Neural progenitor cell (in vitro differentiated cells): Measurements from ENCODE around the gene SMCO2. TPM values are rescaled to one million over a fixed set of nuclear protein-coding genes. Genes with fewer than 3 reads are reported as not detected.

ENCODE experiments used
- DNase-seq: peaks from one replicate; pipeline ENCODE4 v3.0.0-alpha.2; 2016; ENCODE audit warnings: low spot score
- H2AFZ ChIP-seq: fragments of 200-600 bp; sonication (generic); replicated peaks from 2 replicates; pipeline ENCODE4 v1.6.1; 2016; ENCODE audit warnings: antibody characterized with exemption
- H3F3A ChIP-seq: fragments of 200-600 bp; sonication (generic); 2 replicates; pipeline ENCODE4 v1.6.1; 2016; ENCODE audit warnings: antibody characterized with exemption, low read depth
- H3K27ac ChIP-seq: fragments of 200-600 bp; sonication (generic); 2 replicates; pipeline ENCODE4 v1.5.1; 2016; ENCODE audit warnings: mild to moderate bottlenecking
- H3K27me3 ChIP-seq: fragments of 200-600 bp; sonication (generic); 2 replicates; pipeline ENCODE4 v1.6.1; 2016; ENCODE audit warnings: mild to moderate bottlenecking, moderate library complexity
- H3K36me3 ChIP-seq: fragments of 200-600 bp; sonication (generic); 2 replicates; pipeline ENCODE4 v1.5.1; 2016
- H3K4me1 ChIP-seq: fragments of 200-600 bp; sonication (generic); 2 replicates; pipeline ENCODE4 v1.6.1; 2016; ENCODE audit warnings: mixed run types
- H3K4me2 ChIP-seq: fragments of 200-600 bp; sonication (generic); 2 replicates; pipeline ENCODE4 v1.6.1; 2016
- H3K4me3 ChIP-seq: fragments of 200-600 bp; sonication (generic); 2 replicates; pipeline ENCODE4 v1.5.1; 2016
- H3K79me2 ChIP-seq: fragments of 200-600 bp; sonication (generic); 2 replicates; pipeline ENCODE4 v1.6.1; 2016; ENCODE audit warnings: low read depth
- H3K9ac ChIP-seq: fragments of 200-600 bp; sonication (generic); 2 replicates; pipeline ENCODE4 v1.6.1; 2016
- H3K9me3 ChIP-seq: fragments of 200-600 bp; sonication (generic); 2 replicates; pipeline ENCODE4 v1.5.1; 2016; ENCODE audit warnings: low read depth
- H4K20me1 ChIP-seq: fragments of 200-600 bp; sonication (generic); 2 replicates; pipeline ENCODE4 v1.6.1; 2016; ENCODE audit warnings: low read depth
- H3K27ac Mint-ChIP-seq: 3 replicates; pipeline ENCODE4 v1.8.0; 2021; ENCODE audit warnings: mixed read lengths
- H3K27me3 Mint-ChIP-seq: 2 replicates; pipeline ENCODE4 v1.8.0; 2022; ENCODE audit warnings: low read depth, mild to moderate bottlenecking, inconsistent platforms, moderate library complexity, mixed read lengths; ENCODE audit not compliant: insufficient read depth
- H3K36me3 Mint-ChIP-seq: 3 replicates; pipeline ENCODE4 v1.8.0; 2021; ENCODE audit warnings: mixed read lengths
- H3K4me1 Mint-ChIP-seq: 3 replicates; pipeline ENCODE4 v1.8.0; 2021; ENCODE audit warnings: mixed read lengths
- H3K4me3 Mint-ChIP-seq: 3 replicates; pipeline ENCODE4 v1.8.0; 2021; ENCODE audit warnings: mild to moderate bottlenecking, moderate library complexity, mixed read lengths
- H3K9me3 Mint-ChIP-seq: 3 replicates; pipeline ENCODE4 v1.8.0; 2020; ENCODE audit warnings: mixed read lengths
- CTCF ChIP-seq: fragments of 200-600 bp; sonication (generic); IDR thresholded peaks from 2 replicates; pipeline ENCODE4 v1.5.1; 2017; ENCODE audit warnings: antibody characterized with exemption, mild to moderate bottlenecking
- EZH2 ChIP-seq: fragments of 200-600 bp; sonication (generic); IDR thresholded peaks from 2 replicates; pipeline ENCODE4 v1.6.1; 2017; ENCODE audit warnings: antibody characterized with exemption, mild to moderate bottlenecking, moderate library complexity
- EZH2phosphoT487 ChIP-seq: fragments of 200-600 bp; sonication (generic); IDR thresholded peaks from 2 replicates; pipeline ENCODE4 v1.6.1; 2017; ENCODE audit warnings: antibody characterized with exemption
- total RNA-seq: library from RNA; depleted of rRNA; stranded (reverse); fragments of >200 nt; gene quantifications from 2 replicates; pipeline ENCODE4 v1.2.3, GENCODE V29; 2015; ENCODE audit warnings: low replicate concordance

Gene SMCO2
- total RNA-seq, 1 donor from 2014 or later: not detected

- DNase-seq: no peak
- H3K4me3 Mint-ChIP-seq: no peak overlapping the region
- peaks cover 8% of the 10 kb centered on the region for H3K4me1 Mint-ChIP-seq
- TF ChIP-seq EZH2: no peak
- TF ChIP-seq EZH2phosphoT487: no peak
- no peak for TF ChIP-seq CTCF
- H3K27ac Mint-ChIP-seq: no peak overlapping the region
- Histone ChIP-seq H3K4me2 (no peak overlapping the region), H3K27ac (no peak overlapping the region), H3K9ac (no peak overlapping the region), H3F3A (peaks cover 10% of the 10 kb centered on the region), H3K9me3 (no peaks in the 10 kb centered on the region), H4K20me1 (no peaks in the 10 kb centered on the region), H3K79me2 (no peaks in the 10 kb centered on the region), H3K36me3 (no peaks in the 10 kb centered on the region), H3K4me3 (no peak overlapping the region), H3K27me3 (no peaks in the 10 kb centered on the region), H3K4me1 (peaks cover 7% of the 10 kb centered on the region), H2AFZ (no peak overlapping the region)
- peaks cover 3% of the 10 kb centered on the region for H3K9me3 Mint-ChIP-seq
- H3K27me3 Mint-ChIP-seq: no peaks in the 10 kb centered on the region
- no peaks in the 10 kb centered on the region for H3K36me3 Mint-ChIP-seq
These were observed 15.4 kb upstream of the SMCO2 start for GRCh38 chr12:27431185-27431584.

- no peak overlapping the region for H3K27ac Mint-ChIP-seq
These were observed 11.6 kb upstream of the SMCO2 start for GRCh38 chr12:27434673-27435565.

DNA sequence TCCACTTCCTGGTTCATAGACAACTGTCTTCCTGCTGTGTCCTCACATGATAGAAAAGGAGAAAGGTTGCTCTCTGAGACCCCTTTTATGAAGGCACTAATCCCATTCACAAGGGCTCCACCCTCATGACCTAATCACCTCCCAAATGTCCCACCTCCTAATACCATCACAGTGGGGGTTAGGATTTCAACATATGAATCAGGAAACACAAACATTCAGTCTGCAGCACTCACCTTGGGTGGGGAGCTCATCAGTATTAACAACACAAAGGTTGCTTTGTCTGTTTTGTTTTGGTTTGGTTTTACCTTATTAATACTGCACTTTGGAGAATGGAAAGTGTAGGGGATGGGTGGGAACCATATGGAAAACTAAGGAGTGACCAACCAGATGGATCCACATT lies 10.5 kb upstream of the SMCO2 start:
- H3K27ac Mint-ChIP-seq: no peak overlapping the region
- no peaks in the 10 kb centered on the region for H3K79me2 ChIP-seq
- no peak overlapping the region for H3K4me3 Mint-ChIP-seq

More at GRCh38 chr12:27434673-27435565, 11.6 kb upstream of the SMCO2 start:
- no peak overlapping the region for H3K4me2 ChIP-seq
- H3K27ac ChIP-seq: no peak overlapping the region
- H4K20me1 ChIP-seq: no peaks in the 10 kb centered on the region
- Mint-ChIP-seq H3K9me3 (peaks cover 3% of the 10 kb centered on the region), H3K4me1 (peaks cover 8% of the 10 kb centered on the region), H3K4me3 (no peak overlapping the region), H3K36me3 (no peaks in the 10 kb centered on the region), H3K27me3 (no peaks in the 10 kb centered on the region)
- no peak overlapping the region for H3K9ac ChIP-seq
- no peaks in the 10 kb centered on the region for H3K36me3 ChIP-seq
- H3K27me3 ChIP-seq: no peaks in the 10 kb centered on the region
- TF ChIP-seq EZH2phosphoT487 (no peak), CTCF (peak; percentile 55)
- H3K79me2 ChIP-seq: no peaks in the 10 kb centered on the region
- no peak overlapping the region for H3K4me3 ChIP-seq
- H3K9me3 ChIP-seq: no peaks in the 10 kb centered on the region
- peaks cover 11% of the 10 kb centered on the region for H3F3A ChIP-seq
- peak; percentile 17 for DNase-seq
- peaks cover 19% of the 10 kb centered on the region for H3K4me1 ChIP-seq
- no peak overlapping the region for H2AFZ ChIP-seq

More for the DNA sequence above, 10.5 kb upstream of the SMCO2 start:
- peaks cover 8% of the 10 kb centered on the region for H3K4me1 Mint-ChIP-seq
- no peaks in the 10 kb centered on the region for H4K20me1 ChIP-seq
- H3K36me3 ChIP-seq: no peaks in the 10 kb centered on the region
- H3K27me3 ChIP-seq: no peaks in the 10 kb centered on the region
- H2AFZ ChIP-seq: no peak overlapping the region
- no peak overlapping the region for H3K4me2 ChIP-seq
- H3K27me3 Mint-ChIP-seq: no peaks in the 10 kb centered on the region
- H3K4me1 ChIP-seq: peaks cover 19% of the 10 kb centered on the region
- no peak overlapping the region for H3K9ac ChIP-seq
- H3F3A ChIP-seq: peaks cover 11% of the 10 kb centered on the region
- no peaks in the 10 kb centered on the region for H3K9me3 ChIP-seq
- H3K4me3 ChIP-seq: no peak overlapping the region
- TF ChIP-seq EZH2 (no peak), EZH2phosphoT487 (no peak), CTCF (no peak)
- H3K36me3 Mint-ChIP-seq: no peaks in the 10 kb centered on the region
- H3K9me3 Mint-ChIP-seq: peaks cover 3% of the 10 kb centered on the region
- DNase-seq: peak; percentile 41
- no peak overlapping the region for H3K27ac ChIP-seq
